Natural killer cell treated with Interleukin-12 subunit alpha and Interleukin-12 subunit beta and Interleukin-15 and Interleukin-18, amount 100 ng/mL, for 72 hours (primary cell): ENCODE results near the gene ADSS1. TPM values are rescaled to one million over a fixed set of nuclear protein-coding genes. Genes with fewer than 3 reads are reported as not detected.

Source experiments
- ATAC-seq, 2 donors: fragments of 150-1000 bp; cut with Tn5 transposase in 1 of 2; sonication (Bioruptor Pico), chemical (Tn5 transposase) in 1 of 2; 2 replicates each; pipeline ENCODE4 v1.10.0; 2021
- DNase-seq: peaks from one replicate; pipeline ENCODE4 v3.0.0; 2022; ENCODE audit warnings: low spot score
- H3K27ac Mint-ChIP-seq, 2 donors: 1 replicate in 1 of 2; 2 replicates in 1 of 2; pipeline ENCODE4 v1.8.0; 2022; ENCODE audit warnings: mixed read lengths in 2 of 2, mild to moderate bottlenecking in 1 of 2, moderate library complexity in 1 of 2
- H3K27me3 Mint-ChIP-seq, 2 donors: 1 replicate in 1 of 2; 2 replicates in 1 of 2; pipeline ENCODE4 v1.8.0; 2022; ENCODE audit warnings: mixed read lengths in 2 of 2
- H3K36me3 Mint-ChIP-seq: one replicate; pipeline ENCODE4 v1.8.0; 2022; ENCODE audit warnings: mixed read lengths
- H3K4me1 Mint-ChIP-seq, 2 donors: 1 replicate in 1 of 2; 2 replicates in 1 of 2; pipeline ENCODE4 v1.8.0; 2022; ENCODE audit warnings: low read depth in 2 of 2, mixed read lengths in 2 of 2, mild to moderate bottlenecking in 1 of 2
- H3K4me3 Mint-ChIP-seq: one replicate; pipeline ENCODE4 v1.8.0; 2022; ENCODE audit warnings: mixed read lengths
- H3K9me3 Mint-ChIP-seq: 2 replicates; pipeline ENCODE4 v1.8.0; 2022; ENCODE audit warnings: mixed read lengths
- total RNA-seq, 2 donors: library from RNA; stranded (reverse); gene quantifications; one replicate each; pipeline ENCODE4 v1.2.3, GENCODE V29; 2022

Gene ADSS1
- total RNA-seq, 2 donors from 2014 or later, result 0.50 to 0.61 TPM

- no peak overlapping the region for H3K4me3 Mint-ChIP-seq
- H3K27ac Mint-ChIP-seq, result no peak overlapping the region
- peaks cover 0 to 3% of the 10 kb centered on the region in 2 donors for H3K4me1 Mint-ChIP-seq
- H3K27me3 Mint-ChIP-seq, result no peaks in the 10 kb centered on the region
- H3K9me3 Mint-ChIP-seq, result no peaks in the 10 kb centered on the region
- no peaks in the 10 kb centered on the region for H3K36me3 Mint-ChIP-seq
- no peak for DNase-seq
- no peak for ATAC-seq
Measured at GRCh38 chr14:104710071-104710735, 13.8 kb upstream of the ADSS1 start.

DNA sequence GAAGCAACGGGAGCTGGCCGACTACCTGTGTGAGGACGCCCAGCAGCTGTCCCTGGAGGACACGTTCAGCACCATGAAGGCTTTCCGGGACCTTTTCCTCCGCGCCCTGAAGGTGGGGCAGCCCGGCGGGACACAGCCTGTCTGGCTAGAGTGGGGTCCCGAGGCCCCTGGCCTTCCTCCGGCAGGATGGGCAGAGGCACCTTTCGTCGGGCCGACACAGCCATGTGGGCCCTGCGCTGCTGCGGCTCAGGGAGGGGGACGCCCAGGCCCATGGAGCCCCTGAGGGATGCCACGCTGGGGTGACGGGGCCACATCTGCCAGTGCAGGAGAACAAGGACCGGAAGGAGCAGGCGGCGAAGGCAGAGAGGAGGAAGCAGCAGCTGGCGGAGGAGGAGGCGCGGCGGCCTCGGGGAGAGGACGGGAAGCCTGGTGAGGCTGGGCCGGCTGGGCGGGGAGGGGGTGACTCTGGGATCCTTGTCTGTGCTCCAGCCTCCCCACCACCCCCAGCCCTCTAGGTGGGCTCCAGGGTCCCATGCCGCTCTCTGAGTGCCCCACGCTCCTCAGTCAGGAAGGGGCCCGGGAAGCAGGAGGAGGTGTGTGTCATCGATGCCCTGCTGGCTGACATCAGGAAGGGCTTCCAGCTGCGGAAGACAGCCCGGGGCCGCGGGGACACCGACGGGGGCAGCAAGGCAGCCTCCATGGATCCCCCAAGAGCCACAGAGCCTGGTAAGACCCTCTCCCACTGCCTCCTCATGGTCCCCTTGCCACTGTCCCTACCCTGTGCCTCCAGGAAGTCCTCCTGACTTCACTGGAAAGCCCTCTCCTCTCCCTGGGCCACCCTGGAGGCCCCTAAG is 10.9 kb upstream of the ADSS1 start:
- peaks cover 0 to 6% of the 10 kb centered on the region in 2 donors for H3K4me1 Mint-ChIP-seq
- H3K4me3 Mint-ChIP-seq, result no peak overlapping the region
- no peak for ATAC-seq
- no peak for DNase-seq
- H3K9me3 Mint-ChIP-seq, result no peaks in the 10 kb centered on the region
- H3K36me3 Mint-ChIP-seq, result no peaks in the 10 kb centered on the region
- no peak overlapping the region for H3K27ac Mint-ChIP-seq
- no peaks in the 10 kb centered on the region for H3K27me3 Mint-ChIP-seq

DNA sequence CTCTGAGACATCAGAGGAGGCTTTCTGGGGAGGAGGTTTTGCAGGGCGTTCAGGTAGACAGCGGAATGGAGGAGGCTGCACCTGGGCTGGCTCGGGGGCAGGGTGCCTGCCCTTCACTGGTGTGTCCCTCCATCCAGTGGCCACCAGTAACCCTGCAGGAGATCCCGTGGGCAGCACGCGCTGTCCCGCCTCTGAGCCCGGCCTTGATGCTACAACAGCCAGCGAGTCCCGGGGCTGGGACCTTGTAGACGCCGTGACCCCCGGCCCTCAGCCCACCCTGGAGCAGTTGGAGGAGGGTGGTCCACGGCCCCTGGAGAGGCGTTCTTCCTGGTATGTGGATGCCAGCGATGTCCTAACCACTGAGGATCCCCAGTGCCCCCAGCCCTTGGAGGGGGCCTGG is 10.0 kb upstream of the ADSS1 start:
- no peak overlapping the region for H3K4me3 Mint-ChIP-seq
- H3K9me3 Mint-ChIP-seq, result no peaks in the 10 kb centered on the region
- H3K27me3 Mint-ChIP-seq, result no peaks in the 10 kb centered on the region
- ATAC-seq, result no peak
- no peak for DNase-seq
- peaks cover 0 to 3% of the 10 kb centered on the region in 2 donors for H3K4me1 Mint-ChIP-seq
- no peaks in the 10 kb centered on the region for H3K36me3 Mint-ChIP-seq
- H3K27ac Mint-ChIP-seq, result no peak overlapping the region

- Mint-ChIP-seq H3K9me3 (no peaks in the 10 kb centered on the region), H3K4me3 (no peak overlapping the region), H3K36me3 (no peaks in the 10 kb centered on the region), H3K27me3 (no peaks in the 10 kb centered on the region), H3K27ac (no peak overlapping the region), H3K4me1 (peaks cover 0 to 3% of the 10 kb centered on the region in 2 donors)
- DNase-seq (no peak), ATAC-seq (no peak)
Measured at GRCh38 chr14:104714681-104715080, 9.3 kb upstream of the ADSS1 start.

- Mint-ChIP-seq H3K9me3 (no peaks in the 10 kb centered on the region), H3K4me3 (no peak overlapping the region), H3K27ac (no peak overlapping the region), H3K36me3 (no peaks in the 10 kb centered on the region), H3K27me3 (no peaks in the 10 kb centered on the region), H3K4me1 (peaks cover 0 to 3% of the 10 kb centered on the region in 2 donors)
- ATAC-seq (no peak), DNase-seq (no peak)
Measured at GRCh38 chr14:104715416-104715815, 8.6 kb upstream of the ADSS1 start.

GRCh38 chr14:104715871-104716270 is 8.2 kb upstream of the ADSS1 start:
- no peak overlapping the region for H3K4me3 Mint-ChIP-seq
- H3K4me1 Mint-ChIP-seq, result peaks cover 0 to 3% of the 10 kb centered on the region in 2 donors
- DNase-seq, result no peak
- no peaks in the 10 kb centered on the region for H3K9me3 Mint-ChIP-seq
- no peak for ATAC-seq
- no peaks in the 10 kb centered on the region for H3K36me3 Mint-ChIP-seq
- no peak overlapping the region for H3K27ac Mint-ChIP-seq
- no peaks in the 10 kb centered on the region for H3K27me3 Mint-ChIP-seq

DNA sequence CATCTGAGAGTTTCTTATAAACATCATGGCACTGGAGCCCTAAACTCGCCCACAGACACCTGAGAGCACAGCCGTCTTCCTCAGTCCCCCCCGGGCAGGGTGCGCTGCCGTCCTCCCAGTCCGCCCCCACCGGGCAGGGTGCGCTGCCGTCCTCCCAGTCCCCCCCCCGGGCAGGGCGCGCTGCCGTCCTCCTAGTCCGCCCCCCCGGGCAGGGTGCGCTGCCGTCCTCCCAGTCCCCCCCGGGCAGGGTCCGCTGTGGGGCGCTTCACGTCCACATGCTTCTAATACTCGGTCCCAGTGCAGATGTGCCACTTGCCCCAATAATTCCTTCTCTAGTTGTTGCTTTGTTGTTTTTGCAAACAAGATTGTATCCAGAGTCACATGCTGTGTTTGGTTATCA is 6.9 kb upstream of the ADSS1 start:
- H3K27ac Mint-ChIP-seq, result no peak overlapping the region
- DNase-seq (no peak), ATAC-seq (no peak)
- H3K4me3 Mint-ChIP-seq, result no peak overlapping the region
- no peaks in the 10 kb centered on the region for H3K36me3 Mint-ChIP-seq
- no peaks in the 10 kb centered on the region for H3K27me3 Mint-ChIP-seq
- H3K9me3 Mint-ChIP-seq, result no peaks in the 10 kb centered on the region
- peaks cover 0 to 3% of the 10 kb centered on the region in 2 donors for H3K4me1 Mint-ChIP-seq

GRCh38 chr14:104717646-104718045 is 6.4 kb upstream of the ADSS1 start:
- Mint-ChIP-seq H3K36me3 (no peaks in the 10 kb centered on the region), H3K4me1 (peaks cover 0 to 3% of the 10 kb centered on the region in 2 donors), H3K27me3 (no peaks in the 10 kb centered on the region), H3K4me3 (no peak overlapping the region), H3K9me3 (no peaks in the 10 kb centered on the region), H3K27ac (no peak overlapping the region)
- ATAC-seq (no peak), DNase-seq (no peak)

- Mint-ChIP-seq H3K9me3 (no peaks in the 10 kb centered on the region), H3K27ac (no peak overlapping the region), H3K4me3 (no peak overlapping the region), H3K4me1 (peaks cover 0 to 3% of the 10 kb centered on the region in 2 donors), H3K36me3 (no peaks in the 10 kb centered on the region), H3K27me3 (no peaks in the 10 kb centered on the region)
- ATAC-seq, result no peak
- DNase-seq, result no peak
Measured at GRCh38 chr14:104718147-104718546, 5.9 kb upstream of the ADSS1 start.

- ATAC-seq (no peak), DNase-seq (no peak)
- no peaks in the 10 kb centered on the region for H3K36me3 Mint-ChIP-seq
- H3K4me1 Mint-ChIP-seq, result peaks cover 0 to 3% of the 10 kb centered on the region in 2 donors
- no peak overlapping the region for H3K4me3 Mint-ChIP-seq
- no peaks in the 10 kb centered on the region for H3K9me3 Mint-ChIP-seq
- no peaks in the 10 kb centered on the region for H3K27me3 Mint-ChIP-seq
- no peak overlapping the region for H3K27ac Mint-ChIP-seq
Measured at GRCh38 chr14:104718871-104719270, 5.2 kb upstream of the ADSS1 start.

DNA sequence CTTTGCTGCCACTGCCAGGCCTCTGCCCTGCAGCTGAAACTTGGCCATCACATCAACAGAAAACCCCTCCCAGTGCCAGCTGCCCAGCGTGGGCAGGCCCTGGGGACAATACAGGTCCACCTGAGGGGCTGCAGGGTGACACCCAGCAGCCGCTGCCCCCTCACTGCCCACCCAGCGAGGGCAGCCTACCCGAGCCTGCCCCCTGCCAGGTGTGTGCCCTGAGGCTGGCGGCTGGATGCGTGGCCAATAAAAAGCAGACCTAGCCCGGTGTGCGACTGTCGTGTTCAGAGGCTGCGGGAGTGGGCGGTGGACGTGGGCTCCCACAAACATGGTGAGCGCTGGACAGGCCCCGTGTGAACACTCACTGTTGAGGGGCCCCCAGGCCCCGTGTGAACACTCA is 4.7 kb upstream of the ADSS1 start:
- no peak overlapping the region for H3K27ac Mint-ChIP-seq
- no peak for ATAC-seq
- no peaks in the 10 kb centered on the region for H3K27me3 Mint-ChIP-seq

DNA sequence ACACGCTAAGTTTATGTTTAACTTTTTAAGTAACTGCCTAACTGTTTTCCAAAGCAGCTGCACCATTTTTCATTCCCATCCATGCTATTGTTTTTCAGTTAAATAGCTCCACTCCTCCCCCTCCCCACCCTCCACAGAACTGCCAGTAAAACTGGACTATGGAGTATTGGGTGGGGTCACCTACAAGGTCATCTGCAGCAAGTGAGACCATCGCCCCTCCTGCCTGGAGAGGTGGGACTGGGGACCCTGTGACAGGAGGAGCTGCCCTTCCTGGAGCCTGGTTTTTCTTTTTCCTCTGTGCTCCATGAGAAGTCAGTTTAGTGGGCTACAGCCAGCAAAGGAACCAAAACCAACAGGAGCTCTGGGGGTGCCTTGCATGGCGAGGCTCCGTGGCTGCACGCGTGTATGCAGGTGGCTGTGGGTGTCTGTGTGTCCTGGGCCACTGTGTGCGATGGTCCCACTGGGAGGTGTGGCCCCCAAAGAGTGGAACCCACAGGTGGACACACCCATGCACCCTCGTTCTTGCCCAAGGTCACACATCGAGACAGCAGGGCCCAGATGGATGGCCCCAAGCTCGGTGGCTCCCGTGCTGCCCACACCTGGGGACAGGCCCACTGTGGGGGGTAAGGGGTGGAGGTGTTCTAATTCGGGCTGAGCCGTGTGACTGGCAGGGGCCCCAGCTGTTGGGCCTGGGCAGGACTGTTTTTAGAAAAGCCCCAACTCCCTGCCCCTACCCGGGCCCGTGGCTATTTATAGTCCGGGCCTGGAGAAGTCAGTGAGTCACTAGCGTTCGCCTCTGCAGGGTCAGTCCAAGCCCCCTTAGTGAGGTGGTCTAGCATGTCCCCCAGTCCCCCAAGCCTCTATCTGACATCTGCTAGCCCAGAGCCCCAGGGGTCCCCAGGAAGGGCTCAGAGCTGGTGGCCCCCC is 2.3 kb upstream of the ADSS1 start:
- Mint-ChIP-seq H3K9me3 (no peaks in the 10 kb centered on the region), H3K36me3 (no peaks in the 10 kb centered on the region), H3K4me3 (no peak overlapping the region), H3K27me3 (no peaks in the 10 kb centered on the region), H3K4me1 (peaks cover 0 to 3% of the 10 kb centered on the region in 2 donors), H3K27ac (no peak overlapping the region)
- no peak for DNase-seq
- ATAC-seq, result no peak

More for the DNA sequence above, 4.7 kb upstream of the ADSS1 start:
- Mint-ChIP-seq H3K4me1 (peaks cover 0 to 3% of the 10 kb centered on the region in 2 donors), H3K4me3 (no peak overlapping the region), H3K36me3 (no peaks in the 10 kb centered on the region), H3K9me3 (no peaks in the 10 kb centered on the region)
- DNase-seq, result no peak

DNA sequence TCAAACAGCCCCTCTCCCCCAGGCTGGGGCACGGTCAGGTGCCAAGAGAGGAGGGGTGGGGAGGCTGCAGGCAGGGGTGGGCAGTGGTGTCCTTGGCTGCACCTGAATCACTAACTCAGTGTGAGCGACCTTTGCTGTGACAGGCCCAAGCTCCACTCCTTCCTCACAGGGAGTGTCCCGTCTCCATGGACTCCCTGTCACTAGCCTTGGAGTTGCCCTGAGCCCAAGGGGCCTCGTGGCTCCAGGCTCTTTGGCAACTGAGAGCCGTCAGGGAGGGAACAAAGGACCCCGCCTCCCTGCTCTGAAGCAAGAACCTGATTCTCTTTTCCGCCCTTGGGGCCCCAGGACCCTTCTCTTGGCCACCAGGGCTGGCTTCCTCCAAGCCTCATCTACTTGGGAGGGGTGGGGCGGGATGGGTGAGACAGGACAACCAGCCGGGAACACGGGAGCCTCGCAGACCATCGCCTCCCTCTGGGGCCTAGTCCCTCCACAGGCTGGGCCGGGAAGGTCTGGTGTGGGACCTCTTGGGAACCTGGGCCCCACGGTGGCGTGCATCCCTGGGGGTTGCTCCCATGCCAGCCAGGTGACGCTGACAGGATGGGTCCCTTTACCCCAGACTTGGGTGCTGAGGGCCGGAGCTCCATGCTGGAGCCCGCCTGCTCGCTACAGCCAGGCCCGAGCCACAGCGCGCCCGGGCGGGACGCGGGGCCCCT is 935 bp upstream of the ADSS1 start:
- DNase-seq (no peak), ATAC-seq (no peak)
- Mint-ChIP-seq H3K9me3 (no peaks in the 10 kb centered on the region), H3K27ac (no peak overlapping the region), H3K27me3 (peaks cover 0 to 4% of the 10 kb centered on the region in 2 donors), H3K4me1 (peaks cover 0 to 5% of the 10 kb centered on the region in 2 donors), H3K4me3 (no peak overlapping the region), H3K36me3 (no peaks in the 10 kb centered on the region)
